OCI-LY1 (cell line): ENCODE data around the gene CEBPG.

Source experiments
- H2AFZ ChIP-seq: fragments of 200-600 bp; sonication (generic), shearing (Covaris generic); 2 replicates; pipeline ENCODE4 v1.6.0; 2014; ENCODE audit warnings: antibody characterized with exemption, mild to moderate bottlenecking, low read length
- H3F3A ChIP-seq: fragments of 200-600 bp; sonication (generic), shearing (Covaris generic); 2 replicates; pipeline ENCODE4 v1.6.0; 2014; ENCODE audit warnings: mild to moderate bottlenecking, antibody characterized with exemption, low read length, moderate library complexity; ENCODE audit not compliant: insufficient read depth
- H3K27ac ChIP-seq: fragments of 200-600 bp; sonication (generic); 2 replicates; pipeline ENCODE4 v1.5.1; 2014; ENCODE audit warnings: low read length, mixed run types, mild to moderate bottlenecking, low read depth; ENCODE audit not compliant: poor library complexity, severe bottlenecking
- H3K27me3 ChIP-seq: fragments of 200-600 bp; sonication (generic); 2 replicates; pipeline ENCODE4 v1.6.0; 2014; ENCODE audit warnings: antibody characterized with exemption, mild to moderate bottlenecking, low read length, moderate library complexity; ENCODE audit not compliant: insufficient read depth
- H3K36me3 ChIP-seq: fragments of 200-600 bp; sonication (generic); 2 replicates; pipeline ENCODE4 v1.6.1; 2014; ENCODE audit warnings: mild to moderate bottlenecking, antibody characterized with exemption, low read length, moderate library complexity, mixed read lengths; ENCODE audit not compliant: insufficient read depth
- H3K4me1 ChIP-seq: fragments of 200-600 bp; sonication (generic); 2 replicates; pipeline ENCODE4 v1.5.1; 2014; ENCODE audit warnings: mild to moderate bottlenecking, low read length, moderate library complexity; ENCODE audit not compliant: insufficient read depth, severe bottlenecking
- H3K4me2 ChIP-seq: fragments of 200-600 bp; sonication (generic), shearing (Covaris generic); 2 replicates; pipeline ENCODE4 v1.6.1; 2014; ENCODE audit warnings: low read length
- H3K4me3 ChIP-seq: fragments of 200-600 bp; sonication (generic); 2 replicates; pipeline ENCODE4 v1.5.1; 2014; ENCODE audit warnings: low read length, low read depth, mild to moderate bottlenecking, mixed read lengths; ENCODE audit not compliant: poor library complexity, severe bottlenecking
- H3K79me2 ChIP-seq: fragments of 200-600 bp; shearing (Covaris generic); 2 replicates; pipeline ENCODE4 v1.6.1; 2016; ENCODE audit warnings: mixed run types, low read length, mixed read lengths; ENCODE audit not compliant: insufficient read depth
- H3K9ac ChIP-seq: fragments of 200-600 bp; sonication (generic), shearing (Covaris generic); 2 replicates; pipeline ENCODE4 v1.6.1; 2014; ENCODE audit warnings: mild to moderate bottlenecking, low read length, mixed read lengths
- H3K9me2 ChIP-seq: fragments of 200-600 bp; sonication (generic), shearing (Covaris generic); 2 replicates; pipeline ENCODE4 v1.6.1; 2014; ENCODE audit warnings: low read depth, mild to moderate bottlenecking, low read length, mixed read lengths
- H3K9me3 ChIP-seq: fragments of 200-600 bp; shearing (Covaris generic); 2 replicates; pipeline ENCODE4 v1.6.1; 2014; ENCODE audit warnings: low read length, mixed read lengths
- H4K20me1 ChIP-seq: fragments of 200-600 bp; sonication (generic), shearing (Covaris generic); 2 replicates; pipeline ENCODE4 v1.6.0; 2016; ENCODE audit warnings: mild to moderate bottlenecking, low read length; ENCODE audit not compliant: insufficient read depth
- EZH2 ChIP-seq: fragments of 200-600 bp; sonication (generic), shearing (Covaris generic); IDR thresholded peaks from 2 replicates; pipeline ENCODE4 v1.8.0; 2017; ENCODE audit warnings: borderline replicate concordance, mixed run types, mild to moderate bottlenecking, antibody characterized with exemption, low read length, moderate library complexity, mixed read lengths
- TF ChIP-seq, protein P1 (sequence below): fragments of 200-600 bp; sonication (generic), shearing (Covaris generic); IDR thresholded peaks from 2 replicates; pipeline ENCODE4 v1.5.1; 2017; ENCODE audit warnings: mild to moderate bottlenecking, antibody characterized with exemption, low read length, moderate library complexity, mixed read lengths

The CEBPG gene

GRCh38 chr19:33408538-33409434 is 35.3 kb downstream of the CEBPG start:
- Histone ChIP-seq H3K4me2 (no peak overlapping the region), H2AFZ (no peak overlapping the region), H3K27ac (no peak overlapping the region), H3K79me2 (no peaks in the 10 kb centered on the region), H4K20me1 (no peaks in the 10 kb centered on the region), H3K9ac (no peak overlapping the region), H3K36me3 (no peaks in the 10 kb centered on the region), H3K4me3 (no peak overlapping the region), H3K4me1 (no peaks in the 10 kb centered on the region), H3K9me2 (no peaks in the 10 kb centered on the region), H3F3A (no peaks in the 10 kb centered on the region), H3K27me3 (no peaks in the 10 kb centered on the region), H3K9me3 (no peaks in the 10 kb centered on the region)
- TF ChIP-seq, protein P1, sequence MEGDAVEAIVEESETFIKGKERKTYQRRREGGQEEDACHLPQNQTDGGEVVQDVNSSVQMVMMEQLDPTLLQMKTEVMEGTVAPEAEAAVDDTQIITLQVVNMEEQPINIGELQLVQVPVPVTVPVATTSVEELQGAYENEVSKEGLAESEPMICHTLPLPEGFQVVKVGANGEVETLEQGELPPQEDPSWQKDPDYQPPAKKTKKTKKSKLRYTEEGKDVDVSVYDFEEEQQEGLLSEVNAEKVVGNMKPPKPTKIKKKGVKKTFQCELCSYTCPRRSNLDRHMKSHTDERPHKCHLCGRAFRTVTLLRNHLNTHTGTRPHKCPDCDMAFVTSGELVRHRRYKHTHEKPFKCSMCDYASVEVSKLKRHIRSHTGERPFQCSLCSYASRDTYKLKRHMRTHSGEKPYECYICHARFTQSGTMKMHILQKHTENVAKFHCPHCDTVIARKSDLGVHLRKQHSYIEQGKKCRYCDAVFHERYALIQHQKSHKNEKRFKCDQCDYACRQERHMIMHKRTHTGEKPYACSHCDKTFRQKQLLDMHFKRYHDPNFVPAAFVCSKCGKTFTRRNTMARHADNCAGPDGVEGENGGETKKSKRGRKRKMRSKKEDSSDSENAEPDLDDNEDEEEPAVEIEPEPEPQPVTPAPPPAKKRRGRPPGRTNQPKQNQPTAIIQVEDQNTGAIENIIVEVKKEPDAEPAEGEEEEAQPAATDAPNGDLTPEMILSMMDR = no peak
- no peak for TF ChIP-seq EZH2

DNA sequence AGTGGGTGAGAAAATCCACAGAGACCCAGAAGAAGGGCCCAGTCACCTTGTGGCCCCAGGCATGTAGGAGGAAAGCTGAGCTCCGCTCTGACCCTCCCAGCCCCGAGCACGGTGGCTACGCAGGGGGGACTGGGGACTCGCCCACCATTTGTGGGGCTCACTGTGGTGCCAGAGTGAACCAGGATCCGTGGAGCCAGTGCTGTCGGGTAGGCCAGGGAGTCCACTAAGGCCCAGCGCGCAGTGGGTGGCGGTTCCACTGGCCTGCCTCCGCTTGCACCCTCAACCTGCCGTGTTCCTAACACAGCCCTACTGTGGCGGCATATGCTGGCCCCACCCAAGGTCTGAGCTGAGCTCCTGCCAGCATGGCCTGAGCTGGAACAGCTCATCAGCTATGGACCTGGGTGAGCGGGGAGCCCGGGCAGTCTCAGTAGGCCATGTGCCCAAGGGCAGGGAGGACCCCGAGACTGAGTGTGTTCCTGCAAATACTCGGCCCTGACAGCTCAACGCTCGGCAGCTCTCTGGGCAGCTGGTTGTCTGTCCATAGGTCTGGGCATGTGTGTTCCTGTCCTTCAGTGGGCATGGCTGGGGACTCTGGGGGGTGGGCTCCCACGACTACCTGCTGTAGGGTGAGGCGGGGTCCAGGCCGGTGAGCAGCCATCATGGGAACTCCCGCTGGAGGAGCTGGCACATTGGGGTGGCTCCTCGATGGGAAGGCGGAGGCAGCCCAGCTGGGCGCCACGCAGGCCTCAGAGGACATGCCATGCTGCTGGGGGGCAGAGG is 36.6 kb downstream of the CEBPG start:
- H3K4me1 ChIP-seq = no peaks in the 10 kb centered on the region
- no peaks in the 10 kb centered on the region for H3K79me2 ChIP-seq
- no peaks in the 10 kb centered on the region for H3F3A ChIP-seq
- H3K9me3 ChIP-seq = no peaks in the 10 kb centered on the region
- no peaks in the 10 kb centered on the region for H3K27me3 ChIP-seq
- no peaks in the 10 kb centered on the region for H3K36me3 ChIP-seq
- H3K9ac ChIP-seq = no peak overlapping the region
- H3K4me3 ChIP-seq = no peak overlapping the region
- no peaks in the 10 kb centered on the region for H4K20me1 ChIP-seq
- TF ChIP-seq EZH2 = no peak
- TF ChIP-seq, protein P1 = no peak
- H3K4me2 ChIP-seq = no peak overlapping the region
- H3K27ac ChIP-seq = no peak overlapping the region
- no peak overlapping the region for H2AFZ ChIP-seq
- no peaks in the 10 kb centered on the region for H3K9me2 ChIP-seq

DNA sequence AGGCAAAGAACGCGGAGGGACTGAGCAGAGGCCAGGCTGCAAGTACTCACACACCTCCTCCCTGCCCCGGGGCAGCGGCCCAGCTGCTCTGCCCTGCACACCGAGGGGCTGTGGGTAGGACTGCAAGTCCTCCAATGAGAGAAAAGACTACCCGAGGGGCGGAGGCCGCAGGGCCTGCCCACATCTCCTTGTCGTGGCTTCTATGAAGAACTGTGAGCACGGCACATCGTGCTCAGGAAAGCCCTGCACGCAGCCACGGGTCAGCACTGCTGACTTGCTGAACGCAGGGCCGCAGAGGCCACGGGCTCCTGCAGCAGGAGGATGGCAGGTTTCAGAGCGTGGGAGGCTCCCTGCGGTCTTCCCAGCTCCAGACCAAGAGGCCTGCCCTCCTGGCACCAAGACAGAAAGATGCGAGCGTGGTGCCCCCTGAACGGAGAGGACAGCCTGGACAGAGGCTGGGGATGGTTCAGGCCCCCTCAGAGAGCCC is 37.4 kb downstream of the CEBPG start:
- TF ChIP-seq, protein P1 = no peak
- TF ChIP-seq EZH2 = no peak
- H3K9me2 ChIP-seq = no peaks in the 10 kb centered on the region
- H3K27me3 ChIP-seq = no peaks in the 10 kb centered on the region
- no peaks in the 10 kb centered on the region for H3K79me2 ChIP-seq
- no peak overlapping the region for H3K9ac ChIP-seq
- H3K4me2 ChIP-seq = no peak overlapping the region
- H3F3A ChIP-seq = no peaks in the 10 kb centered on the region
- H3K27ac ChIP-seq = no peak overlapping the region
- no peaks in the 10 kb centered on the region for H3K9me3 ChIP-seq
- H2AFZ ChIP-seq = no peak overlapping the region
- no peaks in the 10 kb centered on the region for H3K36me3 ChIP-seq
- H3K4me1 ChIP-seq = no peaks in the 10 kb centered on the region
- no peaks in the 10 kb centered on the region for H4K20me1 ChIP-seq
- H3K4me3 ChIP-seq = no peak overlapping the region
